Prostate gland (tissue), 2 donors: Measurements from ENCODE around the gene CEMIP. TPM values are rescaled to one million over a fixed set of nuclear protein-coding genes. Genes with fewer than 3 reads are reported as not detected.

ENCODE experiments used
- DNase-seq: peaks from one replicate; pipeline ENCODE4 v3.0.0-alpha.2; 2019; ENCODE audit warnings: low spot score
- H3K27ac ChIP-seq, 2 donors: fragments of 200-600 bp; sonication (generic); 2 replicates each; pipeline ENCODE4 v1.5.1; 2017 to 2019
- H3K27me3 ChIP-seq: fragments of 200-600 bp; sonication (generic); replicated peaks from 2 replicates; pipeline ENCODE4 v1.5.1; 2019; ENCODE audit not compliant: insufficient read depth
- H3K36me3 ChIP-seq, 2 donors: fragments of 200-600 bp; sonication (generic); 1 replicate in 1 of 2; 2 replicates in 1 of 2; pipeline versions ENCODE4 v1.5.1 to v1.8.1; 2017 to 2019
- H3K4me1 ChIP-seq: fragments of 200-600 bp; sonication (generic); replicated peaks from 2 replicates; pipeline ENCODE4 v1.5.1; 2019
- H3K4me3 ChIP-seq, 2 donors: fragments of 200-600 bp; sonication (generic); 2 replicates each; pipeline ENCODE4 v1.5.1; 2017 to 2019
- H3K9me3 ChIP-seq: fragments of 200-600 bp; sonication (generic); 2 replicates; pipeline ENCODE4 v1.5.1; 2017
- POLR2A ChIP-seq: fragments of 450-650 bp; IDR thresholded peaks from one replicate; pipeline ENCODE4 v1.6.1; 2016; ENCODE audit warnings: antibody characterized with exemption, mild to moderate bottlenecking
- POLR2AphosphoS5 ChIP-seq: sonication (generic); formaldehyde crosslinking; IDR thresholded peaks from one replicate; pipeline ENCODE4 v1.6.1; 2017; ENCODE audit warnings: antibody characterized with exemption
- WGBS: methylation state at CpG from one replicate; pipeline ENCODE4 v1.1.5; 2018; 5-methylcytosine and 5-hydroxymethylcytosine counted together
- intact Hi-C: fragments of 100-400 bp; cut with DNase I; formaldehyde crosslinking; loops from one replicate; pipeline ENCODE4 v1.14.2; 2022
- total RNA-seq, 2 donors: library from RNA; depleted of rRNA; stranded (reverse); fragments of >200 nt; gene quantifications; one replicate each; pipeline ENCODE4 v1.1.0, GENCODE V29; 2016
- TF ChIP-seq, protein P1 (sequence below), 4 experiments: fragments of 200-600 bp in 2 of 4; fragments of 450-650 bp in 2 of 4; sonication (generic) in 2 of 4; IDR thresholded peaks; 1 replicate in 3 of 4; 2 replicates in 1 of 4; pipeline ENCODE4 v1.5.1; 2016 to 2019; ENCODE audit warnings: antibody characterized with exemption in 4 of 4, mild to moderate bottlenecking in 2 of 4, moderate library complexity in 2 of 4

The CEMIP gene
- total RNA-seq, 2 donors from 2014 or later: 1.6 to 13.5 TPM

DNA sequence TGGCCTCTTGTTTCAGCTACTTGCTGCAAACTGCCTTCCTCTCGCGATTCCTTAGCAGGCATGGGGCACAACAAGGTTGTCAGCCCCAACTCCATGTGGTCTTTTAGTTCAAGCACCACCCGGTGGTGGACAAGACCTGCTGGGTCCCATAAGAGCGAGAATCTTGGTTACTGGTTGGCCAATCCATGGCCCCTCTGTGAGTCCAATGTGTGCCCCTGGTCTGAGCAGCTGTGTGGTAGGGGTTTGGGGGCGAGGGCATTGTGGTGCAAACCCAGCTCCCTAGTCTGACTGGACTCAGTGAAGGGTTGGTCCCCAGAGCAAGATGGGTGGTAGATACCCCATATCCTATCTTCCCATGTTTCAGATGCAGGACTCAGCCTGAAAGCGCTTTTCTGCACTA is 161.7 kb downstream of the CEMIP start:
- DNase-seq: no peak
- Histone ChIP-seq H3K27me3 (no peaks in the 10 kb centered on the region), H3K9me3 (no peaks in the 10 kb centered on the region), H3K27ac (no peak overlapping the region), H3K4me1 (no peaks in the 10 kb centered on the region), H3K4me3 (no peak overlapping the region), H3K36me3 (no peaks in the 10 kb centered on the region)
- 94% methylated on average over 6 of the region's 6 CpGs for WGBS
- TF ChIP-seq POLR2AphosphoS5: no peak
- TF ChIP-seq POLR2A: no peak
- TF ChIP-seq, protein P1, sequence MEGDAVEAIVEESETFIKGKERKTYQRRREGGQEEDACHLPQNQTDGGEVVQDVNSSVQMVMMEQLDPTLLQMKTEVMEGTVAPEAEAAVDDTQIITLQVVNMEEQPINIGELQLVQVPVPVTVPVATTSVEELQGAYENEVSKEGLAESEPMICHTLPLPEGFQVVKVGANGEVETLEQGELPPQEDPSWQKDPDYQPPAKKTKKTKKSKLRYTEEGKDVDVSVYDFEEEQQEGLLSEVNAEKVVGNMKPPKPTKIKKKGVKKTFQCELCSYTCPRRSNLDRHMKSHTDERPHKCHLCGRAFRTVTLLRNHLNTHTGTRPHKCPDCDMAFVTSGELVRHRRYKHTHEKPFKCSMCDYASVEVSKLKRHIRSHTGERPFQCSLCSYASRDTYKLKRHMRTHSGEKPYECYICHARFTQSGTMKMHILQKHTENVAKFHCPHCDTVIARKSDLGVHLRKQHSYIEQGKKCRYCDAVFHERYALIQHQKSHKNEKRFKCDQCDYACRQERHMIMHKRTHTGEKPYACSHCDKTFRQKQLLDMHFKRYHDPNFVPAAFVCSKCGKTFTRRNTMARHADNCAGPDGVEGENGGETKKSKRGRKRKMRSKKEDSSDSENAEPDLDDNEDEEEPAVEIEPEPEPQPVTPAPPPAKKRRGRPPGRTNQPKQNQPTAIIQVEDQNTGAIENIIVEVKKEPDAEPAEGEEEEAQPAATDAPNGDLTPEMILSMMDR (IDR thresholded peaks at IDR 0.05): no peak
- intact Hi-C loops: no loop called here

- Histone ChIP-seq H3K9me3 (no peaks in the 10 kb centered on the region), H3K27ac (no peak overlapping the region), H3K4me3 (no peak overlapping the region), H3K27me3 (no peaks in the 10 kb centered on the region), H3K36me3 (no peaks in the 10 kb centered on the region), H3K4me1 (no peaks in the 10 kb centered on the region)
- WGBS: 65% methylated on average over 7 of the region's 7 CpGs
- intact Hi-C loops: no loop called here
- TF ChIP-seq POLR2AphosphoS5: no peak
- TF ChIP-seq POLR2A: no peak
- TF ChIP-seq, protein P1 (IDR thresholded peaks at IDR 0.05): no peak
- no peak for DNase-seq
These were observed 163.1 kb downstream of the CEMIP start for GRCh38 chr15:80942266-80942665.

- H3K9me3 ChIP-seq: no peaks in the 10 kb centered on the region
- H3K36me3 ChIP-seq: no peaks in the 10 kb centered on the region
- H3K27me3 ChIP-seq: no peaks in the 10 kb centered on the region
- H3K4me1 ChIP-seq: no peaks in the 10 kb centered on the region
- TF ChIP-seq POLR2A (no peak), POLR2AphosphoS5 (peak; percentile 85)
- TF ChIP-seq, protein P1 (IDR thresholded peaks at IDR 0.05): peak in 1 of 4 experiments; percentile 66
- WGBS: 48% methylated on average over 16 of the region's 16 CpGs
- H3K27ac ChIP-seq: no peak overlapping the region
- H3K4me3 ChIP-seq: no peak overlapping the region
- DNase-seq: peak; percentile 62
- intact Hi-C loops: no loop called here
These were observed 163.8 kb downstream of the CEMIP start for GRCh38 chr15:80942746-80943565.

- no peak overlapping the region for H3K4me3 ChIP-seq
- H3K36me3 ChIP-seq: no peaks in the 10 kb centered on the region
- no peak overlapping the region for H3K27ac ChIP-seq
- H3K27me3 ChIP-seq: no peaks in the 10 kb centered on the region
- no peaks in the 10 kb centered on the region for H3K9me3 ChIP-seq
- no peak for DNase-seq
- intact Hi-C loops: no loop called here
- WGBS: 98% methylated on average over 3 of the region's 3 CpGs
- TF ChIP-seq, protein P1 (IDR thresholded peaks at IDR 0.05): no peak
- no peak for TF ChIP-seq POLR2AphosphoS5
- TF ChIP-seq POLR2A: no peak
- no peaks in the 10 kb centered on the region for H3K4me1 ChIP-seq
These were observed 165.6 kb downstream of the CEMIP start for GRCh38 chr15:80944818-80945217.

GRCh38 chr15:80945605-80946004 is 166.4 kb downstream of the CEMIP start:
- H3K27me3 ChIP-seq: no peaks in the 10 kb centered on the region
- no peaks in the 10 kb centered on the region for H3K4me1 ChIP-seq
- H3K9me3 ChIP-seq: no peaks in the 10 kb centered on the region
- no peaks in the 10 kb centered on the region for H3K36me3 ChIP-seq
- no peak for DNase-seq
- no peak for TF ChIP-seq POLR2A
- no peak for TF ChIP-seq POLR2AphosphoS5
- TF ChIP-seq, protein P1 (IDR thresholded peaks at IDR 0.05): no peak
- 93% methylated on average over 5 of the region's 5 CpGs for WGBS
- H3K4me3 ChIP-seq: no peak overlapping the region
- H3K27ac ChIP-seq: no peak overlapping the region
- intact Hi-C loops: no loop called here
